Endothelial cell of umbilical vein (primary cell): ENCODE data around the gene UVRAG. TPM values are rescaled to one million over a fixed set of nuclear protein-coding genes. Genes with fewer than 3 reads are reported as not detected.

ENCODE experiments used
- BruUV-seq: library from RNA; stranded (reverse); fragments of 400-500 nt; replicated peaks from 2 replicates; lab custom pipeline; 2021; lab: Mats Ljungman, UMichigan
- CTCF ChIA-PET: fragments of 300-600, 350-600 bp; sonication (Branson Sonifier 250); formaldehyde crosslinking; loops from one replicate; lab custom pipeline; 2021; ENCODE audit warnings: antibody characterized with exemption, inconsistent platforms; lab: Charles Lee
- POLR2A ChIA-PET: fragments of 300-600, 350-600 bp; sonication (Branson Sonifier 250); formaldehyde crosslinking; loops from one replicate; lab custom pipeline; 2021; ENCODE audit warnings: antibody characterized with exemption, inconsistent platforms; lab: Charles Lee
- DNase-seq: peaks from one replicate; pipeline ENCODE4 v3.0.0-alpha.2; 2011; ENCODE audit warnings: low read depth, low spot score
- FAIRE-seq: peaks from 2 replicates; lab custom pipeline; 2011; peaks lifted over from hg19 to GRCh38; lab: Jason Lieb, UNC
- H2AFZ ChIP-seq: 2 replicates; pipeline ENCODE4 v1.6.0; 2012; ENCODE audit warnings: low read depth, low read length, control low read depth, inconsistent platforms
- H3K27ac ChIP-seq: 2 replicates; pipeline ENCODE4 v1.5.1; 2011; ENCODE audit warnings: low read depth, mild to moderate bottlenecking, control low read depth, low read length, moderate library complexity; ENCODE audit not compliant: insufficient read depth
- H3K27me3 ChIP-seq, 2 experiments: 2 replicates each; pipeline versions ENCODE4 v1.6.0 to v1.6.1; 2011; ENCODE audit warnings: low read length in 2 of 2, mixed read lengths in 1 of 2; ENCODE audit not compliant: control insufficient read depth in 2 of 2, insufficient read depth in 2 of 2
- H3K36me3 ChIP-seq, 2 experiments: 2 replicates in 1 of 2; 3 replicates in 1 of 2; pipeline ENCODE4 v1.5.1; 2011; ENCODE audit warnings: low read length in 2 of 2, mild to moderate bottlenecking in 1 of 2, moderate library complexity in 1 of 2; ENCODE audit not compliant: control insufficient read depth in 2 of 2, insufficient read depth in 2 of 2; ENCODE audit errors: extremely low read depth in 1 of 2
- H3K4me1 ChIP-seq: 3 replicates; pipeline ENCODE4 v1.5.1; 2011; ENCODE audit warnings: mild to moderate bottlenecking, low read length; ENCODE audit not compliant: control insufficient read depth, insufficient read depth; ENCODE audit errors: extremely low read depth
- H3K4me2 ChIP-seq: 2 replicates; pipeline ENCODE4 v1.6.1; 2011; ENCODE audit warnings: low read length, control low read depth, mixed read lengths; ENCODE audit not compliant: insufficient read depth
- H3K4me3 ChIP-seq, 3 experiments: fragments of 200-600 bp in 1 of 3; sonication (generic), shearing (Covaris generic) in 1 of 3; replicated peaks in 1 of 3; 2 replicates each; pipeline ENCODE4 v1.5.1; 2011 to 2016; ENCODE audit warnings: control low read depth in 3 of 3, low read length in 3 of 3, mild to moderate bottlenecking in 2 of 3, inconsistent platforms in 1 of 3, low read depth in 1 of 3, moderate library complexity in 1 of 3; ENCODE audit not compliant: insufficient read depth in 1 of 3
- H3K79me2 ChIP-seq: 2 replicates; pipeline ENCODE4 v1.6.0; 2012; ENCODE audit warnings: low read length, inconsistent platforms; ENCODE audit not compliant: control insufficient read depth, insufficient read depth
- H3K9ac ChIP-seq: replicated peaks from 2 replicates; pipeline ENCODE3; 2011; ENCODE audit warnings: low read length, control low read depth; ENCODE audit not compliant: insufficient read depth; ENCODE audit errors: extremely low read depth
- H3K9me1 ChIP-seq: replicated peaks from 3 replicates; pipeline ENCODE4 v1.6.0; 2011; ENCODE audit warnings: mild to moderate bottlenecking, low read length; ENCODE audit not compliant: control insufficient read depth, insufficient read depth; ENCODE audit errors: extremely low read depth
- H3K9me3 ChIP-seq: replicated peaks from 2 replicates; pipeline ENCODE4 v1.5.1; 2012; ENCODE audit warnings: low read length, inconsistent platforms; ENCODE audit not compliant: control insufficient read depth, insufficient read depth
- H4K20me1 ChIP-seq: replicated peaks from 2 replicates; pipeline ENCODE3; 2011; ENCODE audit warnings: mild to moderate bottlenecking, low read length; ENCODE audit not compliant: control insufficient read depth, insufficient read depth; ENCODE audit errors: extremely low read depth
- FOS ChIP-seq: IDR thresholded peaks from 2 replicates; pipeline ENCODE4 v1.6.1; 2011; ENCODE audit warnings: mild to moderate bottlenecking, low read length, moderate library complexity, borderline replicate concordance; ENCODE audit not compliant: insufficient read depth
- GATA2 ChIP-seq: IDR thresholded peaks from 2 replicates; pipeline ENCODE4 v1.7.0; 2011; ENCODE audit warnings: low read depth, mild to moderate bottlenecking, moderate library complexity, mixed read lengths, low read length; ENCODE audit not compliant: insufficient read length, insufficient read depth
- JUN ChIP-seq: IDR thresholded peaks from 2 replicates; pipeline ENCODE4 v1.6.1; 2011; ENCODE audit warnings: borderline replicate concordance, low read depth; ENCODE audit not compliant: insufficient read length, insufficient read depth
- POLR2AphosphoS5 ChIP-seq: IDR thresholded peaks from 2 replicates; pipeline ENCODE4 v1.6.1; 2012; ENCODE audit warnings: low read depth, mild to moderate bottlenecking, control low read depth, low read length, moderate library complexity; ENCODE audit not compliant: insufficient read depth
- dilution Hi-C: fragments of 300-500 bp; cut with MboI; formaldehyde crosslinking; loops from one replicate; pipeline ENCODE4 v1.15.0; 2019; ENCODE audit warnings: low sequenced_read_pairs; ENCODE audit not compliant: extremely low pct_ligation_motif_present
- intact Hi-C: fragments of 100-400 bp; cut with micrococcal nuclease; formaldehyde crosslinking; loops from one replicate; pipeline ENCODE4 v1.10.0; 2022
- polyA plus RNA-seq, 4 experiments: library from polyadenylated mRNA; depleted of rRNA in 3 of 4; stranded (reverse) in 3 of 4; unstranded in 1 of 4; fragments of >200 nt; gene quantifications; 2 replicates each; pipeline versions ENCODE4 v1.2.1 to v1.2.3, GENCODE V29; 2011 to 2012; ENCODE audit warnings: missing spikeins in 1 of 4
- total RNA-seq: library from RNA; stranded (reverse); gene quantifications from 2 replicates; pipeline ENCODE4 v1.2.3, GENCODE V29; 2021
- TF ChIP-seq, protein P1 (sequence below): IDR thresholded peaks from 2 replicates; pipeline ENCODE4 v1.6.1; 2011; ENCODE audit not compliant: insufficient read depth, insufficient read length
- TF ChIP-seq, protein P2 (sequence below), 2 donors: IDR thresholded peaks; 1 replicate in 1 of 2; 2 replicates in 1 of 2; pipeline ENCODE4 v1.5.1; 2011; ENCODE audit warnings: low read length in 2 of 2, mild to moderate bottlenecking in 2 of 2, moderate library complexity in 2 of 2, control low read depth in 1 of 2, inconsistent platforms in 1 of 2, low read depth in 1 of 2; ENCODE audit not compliant: insufficient read depth in 1 of 2; ENCODE audit errors: extremely low read depth in 1 of 2

The UVRAG gene
- total and polyA plus RNA-seq, 2 donors (not counting 3 experiments of a cell fraction or from before 2014, with no cell fraction given), result 21.2 to 65.6 TPM

DNA sequence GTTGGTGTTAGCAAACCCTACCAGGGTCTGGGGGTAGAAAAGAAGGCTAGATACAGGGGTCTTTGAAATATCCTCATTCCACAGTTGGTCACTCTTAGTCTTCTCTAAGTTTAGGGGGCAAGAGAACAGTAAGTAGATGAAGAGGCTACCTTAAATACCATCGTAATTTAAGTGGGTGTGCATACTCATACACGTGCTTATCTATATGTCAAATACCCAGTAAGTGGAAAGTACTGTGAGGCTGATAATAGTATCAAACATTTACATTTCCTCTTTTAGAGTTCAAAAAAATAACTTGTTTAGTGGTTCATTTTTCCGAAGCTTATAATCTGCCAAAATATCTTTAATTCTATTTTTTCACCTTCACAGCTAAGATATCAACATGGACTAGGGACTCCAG lies 300.5 kb downstream of the UVRAG start:
- H3K27ac ChIP-seq, result no peak overlapping the region
- DNase-seq, result no peak
- H3K9me3 ChIP-seq, result no peaks in the 10 kb centered on the region
- no peaks in the 10 kb centered on the region for H3K27me3 ChIP-seq
- TF ChIP-seq GATA2 (no peak), FOS (no peak), POLR2AphosphoS5 (no peak), JUN (no peak)
- TF ChIP-seq, protein P1, sequence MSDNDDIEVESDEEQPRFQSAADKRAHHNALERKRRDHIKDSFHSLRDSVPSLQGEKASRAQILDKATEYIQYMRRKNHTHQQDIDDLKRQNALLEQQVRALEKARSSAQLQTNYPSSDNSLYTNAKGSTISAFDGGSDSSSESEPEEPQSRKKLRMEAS, result no peak
- TF ChIP-seq, protein P2, sequence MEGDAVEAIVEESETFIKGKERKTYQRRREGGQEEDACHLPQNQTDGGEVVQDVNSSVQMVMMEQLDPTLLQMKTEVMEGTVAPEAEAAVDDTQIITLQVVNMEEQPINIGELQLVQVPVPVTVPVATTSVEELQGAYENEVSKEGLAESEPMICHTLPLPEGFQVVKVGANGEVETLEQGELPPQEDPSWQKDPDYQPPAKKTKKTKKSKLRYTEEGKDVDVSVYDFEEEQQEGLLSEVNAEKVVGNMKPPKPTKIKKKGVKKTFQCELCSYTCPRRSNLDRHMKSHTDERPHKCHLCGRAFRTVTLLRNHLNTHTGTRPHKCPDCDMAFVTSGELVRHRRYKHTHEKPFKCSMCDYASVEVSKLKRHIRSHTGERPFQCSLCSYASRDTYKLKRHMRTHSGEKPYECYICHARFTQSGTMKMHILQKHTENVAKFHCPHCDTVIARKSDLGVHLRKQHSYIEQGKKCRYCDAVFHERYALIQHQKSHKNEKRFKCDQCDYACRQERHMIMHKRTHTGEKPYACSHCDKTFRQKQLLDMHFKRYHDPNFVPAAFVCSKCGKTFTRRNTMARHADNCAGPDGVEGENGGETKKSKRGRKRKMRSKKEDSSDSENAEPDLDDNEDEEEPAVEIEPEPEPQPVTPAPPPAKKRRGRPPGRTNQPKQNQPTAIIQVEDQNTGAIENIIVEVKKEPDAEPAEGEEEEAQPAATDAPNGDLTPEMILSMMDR (IDR thresholded peaks at IDR 0.05; ENCODE audit: extremely low read depth in 1 of 2, insufficient read depth in 1 of 2, low read depth in 1 of 2, low read length in 2 of 2), result no peak
- no peak overlapping the region for H3K4me3 ChIP-seq
- dilution Hi-C loops, result no loop called here
- peaks cover 17% of the 10 kb centered on the region for H3K4me1 ChIP-seq
- no peaks in the 10 kb centered on the region for H3K9me1 ChIP-seq
- no peaks in the 10 kb centered on the region for H3K79me2 ChIP-seq
- no peaks in the 10 kb centered on the region for H4K20me1 ChIP-seq
- no peak for FAIRE-seq
- H3K4me2 ChIP-seq, result no peak overlapping the region
- no TSS peak for BruUV-seq
- POLR2A ChIA-PET, result no interaction called here
- peaks cover 4 to 5% of the 10 kb centered on the region in 2 experiments for H3K36me3 ChIP-seq
- no peak overlapping the region for H3K9ac ChIP-seq
- intact Hi-C loops, result no loop called here
- CTCF ChIA-PET, result interaction anchor here (0.9 kb wide), 1 partner anchor 95 kb away, joined by 3 read pairs; no protein-coding TSS in a partner anchor
- H2AFZ ChIP-seq, result no peak overlapping the region
